ENCODE data around the gene ZCWPW2.

ZCWPW2 gene

DNA sequence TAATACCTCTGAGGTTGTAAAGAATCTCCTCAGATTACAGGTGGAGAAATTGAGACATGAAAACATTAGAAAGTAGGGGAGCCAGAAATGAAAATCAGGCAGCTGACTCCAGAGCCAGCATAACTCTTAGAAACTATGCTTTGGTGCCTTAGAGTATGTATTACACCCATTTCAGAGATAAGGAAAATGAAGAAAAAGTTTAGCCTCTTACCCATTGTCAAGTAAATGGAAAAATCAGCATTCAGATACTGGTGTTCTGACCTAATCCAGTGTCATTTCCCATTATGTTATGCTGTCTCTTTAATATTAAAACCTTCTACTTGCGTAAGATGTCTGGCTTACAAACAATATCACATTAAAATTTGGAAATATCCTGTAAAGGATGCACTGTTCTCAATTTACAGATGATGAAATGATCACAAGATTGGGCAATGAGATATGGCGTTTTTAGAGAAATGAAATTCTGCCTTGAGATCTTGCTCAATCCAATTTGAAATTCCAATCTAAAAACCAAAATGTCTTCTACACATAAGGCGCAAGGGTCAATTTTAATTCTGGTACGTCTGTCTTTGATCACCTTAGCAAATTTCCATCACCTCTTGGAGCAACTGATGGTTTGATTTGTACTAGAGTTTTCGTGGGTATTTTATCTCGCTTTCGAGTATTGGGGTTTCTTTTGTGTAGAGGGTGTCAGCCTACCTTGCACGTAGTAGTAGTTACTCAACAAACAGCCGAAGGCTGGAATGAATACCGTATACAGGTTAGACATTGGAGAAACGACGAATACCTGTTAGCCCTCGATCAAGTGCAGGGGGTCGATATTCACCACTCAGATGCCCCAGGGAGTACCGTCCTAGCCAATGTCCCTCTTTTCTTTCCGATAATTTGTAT lies 902 bp upstream of the ZCWPW2 start:
- H3K4me1 ChIP-seq, result no peaks in the 10 kb centered on the region
- H3K36me3 ChIP-seq, result no peaks in the 10 kb centered on the region
- peak overlapping the region; percentile 78 for H3K4me3 ChIP-seq (ENCODE audit: low read depth, low read length)
- no peak for DNase-seq
- no peaks in the 10 kb centered on the region for H3K9me3 ChIP-seq
- TF ChIP-seq, protein P1, sequence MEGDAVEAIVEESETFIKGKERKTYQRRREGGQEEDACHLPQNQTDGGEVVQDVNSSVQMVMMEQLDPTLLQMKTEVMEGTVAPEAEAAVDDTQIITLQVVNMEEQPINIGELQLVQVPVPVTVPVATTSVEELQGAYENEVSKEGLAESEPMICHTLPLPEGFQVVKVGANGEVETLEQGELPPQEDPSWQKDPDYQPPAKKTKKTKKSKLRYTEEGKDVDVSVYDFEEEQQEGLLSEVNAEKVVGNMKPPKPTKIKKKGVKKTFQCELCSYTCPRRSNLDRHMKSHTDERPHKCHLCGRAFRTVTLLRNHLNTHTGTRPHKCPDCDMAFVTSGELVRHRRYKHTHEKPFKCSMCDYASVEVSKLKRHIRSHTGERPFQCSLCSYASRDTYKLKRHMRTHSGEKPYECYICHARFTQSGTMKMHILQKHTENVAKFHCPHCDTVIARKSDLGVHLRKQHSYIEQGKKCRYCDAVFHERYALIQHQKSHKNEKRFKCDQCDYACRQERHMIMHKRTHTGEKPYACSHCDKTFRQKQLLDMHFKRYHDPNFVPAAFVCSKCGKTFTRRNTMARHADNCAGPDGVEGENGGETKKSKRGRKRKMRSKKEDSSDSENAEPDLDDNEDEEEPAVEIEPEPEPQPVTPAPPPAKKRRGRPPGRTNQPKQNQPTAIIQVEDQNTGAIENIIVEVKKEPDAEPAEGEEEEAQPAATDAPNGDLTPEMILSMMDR (IDR thresholded peaks at IDR 0.05; ENCODE audit: low read depth, low read length), result no peak
- no peaks in the 10 kb centered on the region for H3K27me3 ChIP-seq

DNA sequence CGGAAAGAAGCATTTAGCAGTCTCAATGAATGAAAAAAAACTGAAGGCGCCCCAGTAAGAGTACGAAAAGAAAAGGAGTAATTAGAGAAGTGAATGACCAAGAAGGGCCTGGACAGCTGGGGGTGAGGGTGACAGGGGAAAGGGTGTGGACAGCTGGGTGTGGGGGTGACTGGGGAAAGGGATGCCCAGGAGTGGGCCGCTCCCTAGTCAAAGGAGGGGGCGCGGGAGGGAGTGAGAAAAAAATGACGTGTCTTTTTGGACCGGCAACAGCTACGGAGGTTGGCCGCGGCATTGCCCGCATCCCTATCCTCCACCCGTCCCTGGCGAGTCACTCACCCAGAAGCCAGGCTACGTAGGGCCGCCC lies 274 bp upstream of the ZCWPW2 start:
- Histone ChIP-seq H3K27me3 (no peaks in the 10 kb centered on the region), H3K9me3 (no peaks in the 10 kb centered on the region), H3K4me1 (no peaks in the 10 kb centered on the region), H3K4me3 (ENCODE audit: low read depth, low read length) (peak overlapping the region; percentile 78), H3K36me3 (no peaks in the 10 kb centered on the region)
- TF ChIP-seq, protein P1 (IDR thresholded peaks at IDR 0.05; ENCODE audit: low read depth, low read length), result no peak
- DNase-seq, result no peak

DNA sequence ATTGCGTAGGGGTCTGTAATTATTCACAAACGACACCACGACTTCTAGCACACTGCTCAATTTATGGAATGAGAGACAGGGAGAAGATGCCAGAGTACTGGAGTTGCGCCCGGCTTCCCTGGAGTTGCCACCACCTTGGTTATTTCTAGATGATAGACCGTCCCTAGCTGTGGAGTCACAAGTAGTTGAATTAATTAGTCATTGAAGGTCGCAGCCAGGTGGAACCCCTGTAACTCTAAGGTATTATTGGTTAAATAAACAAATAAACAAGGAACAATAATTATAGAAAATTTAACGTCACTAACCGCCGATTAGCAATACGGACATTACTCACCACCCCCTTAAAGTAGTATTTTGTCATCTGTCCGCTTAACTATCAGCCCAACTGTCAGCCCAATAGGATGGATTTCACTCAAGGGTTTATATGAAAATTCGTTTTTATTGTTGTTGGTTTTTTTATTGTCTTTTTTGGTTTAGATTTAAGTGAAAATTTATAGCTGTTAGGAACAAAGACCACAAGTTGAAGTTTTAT lies 1.0 kb downstream of the ZCWPW2 start:
- Histone ChIP-seq H3K36me3 (no peaks in the 10 kb centered on the region), H3K9me3 (no peaks in the 10 kb centered on the region), H3K4me1 (no peaks in the 10 kb centered on the region), H3K27me3 (no peaks in the 10 kb centered on the region), H3K4me3 (ENCODE audit: low read depth, low read length) (peak overlapping the region; percentile 78)
- TF ChIP-seq, protein P1 (IDR thresholded peaks at IDR 0.05; ENCODE audit: low read depth, low read length), result no peak
- no peak for DNase-seq

DNA sequence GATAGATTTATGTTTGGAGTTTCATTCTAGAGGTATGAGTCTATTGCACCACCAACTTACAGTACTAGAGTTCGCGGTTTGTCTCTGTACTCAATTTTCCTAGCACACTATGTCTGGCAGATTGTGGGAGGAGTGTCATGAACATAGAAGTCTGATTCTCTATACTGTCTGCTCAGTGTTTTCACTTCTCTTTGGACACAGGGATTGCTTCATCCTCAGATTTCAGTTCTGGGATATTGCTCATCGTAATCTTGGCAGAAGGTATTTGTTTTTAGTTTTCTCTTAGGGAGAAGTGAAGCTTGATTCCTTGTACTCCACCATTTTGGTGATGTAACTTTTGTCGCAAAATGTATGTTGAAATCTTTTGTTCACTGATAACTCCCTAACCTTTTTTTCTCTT lies 27.9 kb downstream of the ZCWPW2 start:
- H3K4me1 ChIP-seq, result no peaks in the 10 kb centered on the region
- H3K9me3 ChIP-seq, result no peaks in the 10 kb centered on the region
- no peak for DNase-seq
- H3K27me3 ChIP-seq, result no peaks in the 10 kb centered on the region
- TF ChIP-seq, protein P1 (IDR thresholded peaks at IDR 0.05; ENCODE audit: low read depth, low read length), result no peak
- H3K36me3 ChIP-seq, result no peaks in the 10 kb centered on the region
- no peak overlapping the region for H3K4me3 ChIP-seq (ENCODE audit: low read depth, low read length)

DNA sequence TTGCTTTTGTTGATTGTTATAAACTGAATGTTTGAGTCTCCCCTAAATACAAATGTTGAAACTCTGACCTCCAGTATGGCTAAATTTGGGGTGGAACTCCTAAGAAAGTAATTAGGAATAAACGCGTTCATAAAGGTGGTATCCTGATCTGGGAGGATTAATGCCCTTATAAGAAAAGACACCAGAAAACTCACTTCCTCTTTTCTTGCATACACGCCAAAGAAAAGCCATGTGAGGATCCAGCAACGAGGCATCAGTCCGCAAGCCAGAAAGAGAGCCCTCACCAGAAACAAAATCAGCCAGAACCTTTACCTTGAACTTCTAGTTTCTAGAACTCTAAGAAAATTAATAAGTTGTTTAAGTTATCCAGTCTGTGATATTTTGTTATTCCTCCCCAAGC lies 37.5 kb downstream of the ZCWPW2 start:
- TF ChIP-seq, protein P1 (IDR thresholded peaks at IDR 0.05; ENCODE audit: low read depth, low read length), result no peak
- no peaks in the 10 kb centered on the region for H3K9me3 ChIP-seq
- H3K4me3 ChIP-seq (ENCODE audit: low read depth, low read length), result no peak overlapping the region
- DNase-seq, result no peak
- no peaks in the 10 kb centered on the region for H3K36me3 ChIP-seq
- no peaks in the 10 kb centered on the region for H3K27me3 ChIP-seq
- H3K4me1 ChIP-seq, result no peaks in the 10 kb centered on the region

DNA sequence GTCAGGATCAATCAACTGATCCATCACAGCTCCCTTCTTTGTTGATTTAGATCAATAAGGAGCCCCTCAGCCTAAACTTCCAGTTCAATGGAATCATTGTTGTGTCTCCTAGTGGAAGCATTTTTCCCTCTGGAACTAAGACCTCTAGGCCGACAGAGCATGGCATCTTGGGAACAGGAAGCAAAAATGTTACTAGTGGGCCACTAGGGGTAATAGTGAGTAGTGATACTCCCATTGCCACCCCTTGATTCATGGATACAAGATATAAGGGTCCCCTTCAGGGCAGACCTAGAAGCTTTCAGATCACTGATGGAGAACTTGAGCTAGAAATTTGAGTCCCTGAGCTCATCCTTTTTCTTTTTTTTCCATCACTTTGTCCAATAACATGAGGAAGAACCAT lies 40.5 kb downstream of the ZCWPW2 start:
- no peaks in the 10 kb centered on the region for H3K4me1 ChIP-seq
- no peaks in the 10 kb centered on the region for H3K36me3 ChIP-seq
- TF ChIP-seq, protein P1 (IDR thresholded peaks at IDR 0.05; ENCODE audit: low read depth, low read length), result no peak
- H3K9me3 ChIP-seq, result no peaks in the 10 kb centered on the region
- no peaks in the 10 kb centered on the region for H3K27me3 ChIP-seq
- no peak overlapping the region for H3K4me3 ChIP-seq (ENCODE audit: low read depth, low read length)
- DNase-seq, result no peak

Measured in BE2C (cell line).